Right lobe of liver (tissue), 4 donors: ENCODE measurements around the gene ARHGAP40.

Experiments used
- CTCF ChIP-seq, 4 donors: fragments of 200-600 bp in 3 of 4; fragments of 450-650 bp in 1 of 4; IDR thresholded peaks; one replicate each; pipeline versions ENCODE4 v1.5.1 to v1.8.0; 2016 to 2022; ENCODE audit warnings: antibody characterized with exemption in 4 of 4, mild to moderate bottlenecking in 2 of 4
- POLR2A ChIP-seq: fragments of 450-650 bp; IDR thresholded peaks from one replicate; pipeline ENCODE4 v1.6.1; 2017; ENCODE audit warnings: antibody characterized with exemption, mild to moderate bottlenecking
- donor health status: DM: no; HTN: no; CAD: no.
- donor health status: DM: no; HTN: no; CAD: no.
- donor health status: DM: no; HTN: yes; CAD: no.

DNA sequence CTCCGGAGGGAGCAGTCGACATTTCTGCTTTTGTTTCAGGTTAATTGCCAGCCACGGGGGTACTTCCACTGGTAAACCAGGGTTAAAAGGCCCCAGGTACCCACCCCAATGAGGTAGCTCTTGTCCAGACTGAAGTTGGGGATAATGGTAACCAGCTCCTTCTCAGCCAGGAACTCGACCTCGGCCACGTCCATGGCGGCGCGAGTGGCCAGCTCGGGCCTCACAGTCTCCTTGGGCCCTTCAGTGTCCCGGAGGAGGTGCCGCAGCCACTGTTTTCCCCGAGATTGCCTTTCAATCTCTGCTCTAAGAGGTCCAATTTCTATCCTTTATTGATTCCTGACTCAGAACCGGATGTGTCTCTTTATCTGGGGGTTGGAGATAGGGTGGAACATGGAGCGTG is 13.7 kb downstream of the ARHGAP40 start:
- TF ChIP-seq CTCF (IDR thresholded peaks at IDR 0.05) (no peak), POLR2A (no peak)
